HCT116 (cell line): ENCODE data around the gene IL19. TPM values are rescaled to one million over a fixed set of nuclear protein-coding genes. Genes with fewer than 3 reads are reported as not detected.

Source experiments
- ATAC-seq: fragments of 200-7000 bp; cut with Tn5 transposase; 2 replicates; pipeline ENCODE4 v1.9.1; 2020; ENCODE audit warnings: mild to moderate bottlenecking, moderate library complexity
- BruUV-seq: library from RNA; stranded (reverse); fragments of 400-500 nt; replicated peaks from 2 replicates; lab custom pipeline; 2021; lab: Mats Ljungman, UMichigan
- CTCF ChIA-PET: fragments of 300-600 bp; sonication (Branson Sonifier 250); formaldehyde crosslinking; loops from one replicate; lab custom pipeline; 2021; ENCODE audit warnings: antibody characterized with exemption; lab: Charles Lee
- POLR2A ChIA-PET: fragments of 300-600, 350-600 bp; sonication (Branson Sonifier 250); formaldehyde crosslinking; loops from one replicate; lab custom pipeline; 2021; ENCODE audit warnings: antibody characterized with exemption; lab: Charles Lee
- RAD21 ChIA-PET, 2 experiments: fragments of 300-600 bp; sonication (Branson Sonifier 250); formaldehyde crosslinking; loops; one replicate each; lab custom pipeline; 2023; ENCODE audit warnings: low total read pairs in 2 of 2; ENCODE audit not compliant: uncharacterized antibody in 2 of 2, unreplicated experiment in 2 of 2, low non-redundant PET in 1 of 2; lab: Charles Lee
- DNase-seq: peaks from one replicate; pipeline ENCODE4 v3.0.0-alpha.2; 2010; ENCODE audit warnings: low read depth, low spot score
- H2AFZ ChIP-seq: fragments of 200-600 bp; shearing (Covaris generic), sonication (generic); 2 replicates; pipeline ENCODE4 v1.6.1; 2017; ENCODE audit warnings: low read depth, mixed run types, mixed read lengths, antibody characterized with exemption, low read length; ENCODE audit not compliant: poor library complexity, severe bottlenecking
- H3K27ac ChIP-seq: 2 replicates; pipeline ENCODE4 v1.5.1; 2012; ENCODE audit warnings: low read depth, low read length
- H3K27me3 ChIP-seq: fragments of 200-600 bp; sonication (generic); 2 replicates; pipeline ENCODE4 v1.6.1; 2016; ENCODE audit warnings: mixed run types, low read length, mixed read lengths; ENCODE audit not compliant: insufficient read depth
- H3K36me3 ChIP-seq, 2 experiments: fragments of 200-500 bp in 1 of 2; fragments of 200-600 bp in 1 of 2; sonication (Bioruptor generic) in 1 of 2; sonication (generic) in 1 of 2; 2 replicates each; pipeline versions ENCODE4 v1.5.1 to v1.6.1; 2014 to 2016; ENCODE audit warnings: low read length in 2 of 2, inconsistent platforms in 1 of 2, mixed read lengths in 1 of 2, mixed run types in 1 of 2; ENCODE audit not compliant: insufficient read depth in 2 of 2, control insufficient read depth in 1 of 2
- H3K4me1 ChIP-seq, 2 experiments: fragments of 200-600 bp in 1 of 2; sonication (generic) in 1 of 2; 2 replicates each; pipeline versions ENCODE4 v1.5.1 to v1.6.1; 2012 to 2017; ENCODE audit warnings: low read length in 2 of 2, inconsistent platforms in 1 of 2, mild to moderate bottlenecking in 1 of 2, mixed read lengths in 1 of 2, mixed run types in 1 of 2, moderate library complexity in 1 of 2; ENCODE audit not compliant: insufficient read depth in 2 of 2, control insufficient read depth in 1 of 2
- H3K4me2 ChIP-seq: fragments of 200-600 bp; sonication (generic); 2 replicates; pipeline ENCODE4 v1.6.1; 2017; ENCODE audit warnings: mixed run types, low read length, mixed read lengths
- H3K4me3 ChIP-seq, 2 experiments: fragments of 200-600 bp in 1 of 2; sonication (generic) in 1 of 2; replicated peaks in 1 of 2; 2 replicates each; pipeline ENCODE4 v1.5.1; 2011 to 2016; ENCODE audit warnings: low read length in 2 of 2, control low read depth in 1 of 2, low read depth in 1 of 2, mild to moderate bottlenecking in 1 of 2, mixed read lengths in 1 of 2, mixed run types in 1 of 2
- H3K79me2 ChIP-seq: fragments of 200-600 bp; sonication (generic); 2 replicates; pipeline ENCODE4 v1.6.1; 2017; ENCODE audit warnings: mild to moderate bottlenecking, mixed run types, low read length, moderate library complexity, mixed read lengths; ENCODE audit not compliant: insufficient read depth
- H3K9ac ChIP-seq: fragments of 200-600 bp; sonication (generic); 2 replicates; pipeline ENCODE4 v1.6.1; 2016; ENCODE audit warnings: low read length, mixed read lengths
- H3K9me2 ChIP-seq: fragments of 200-600 bp; sonication (generic), shearing (Covaris generic); 2 replicates; pipeline ENCODE4 v1.6.1; 2017; ENCODE audit warnings: mixed run types, mild to moderate bottlenecking, moderate library complexity; ENCODE audit not compliant: insufficient read depth
- H3K9me3 ChIP-seq, 2 experiments: fragments of 200-500 bp in 1 of 2; fragments of 200-600 bp in 1 of 2; sonication (Bioruptor generic) in 1 of 2; sonication (generic) in 1 of 2; 2 replicates each; pipeline ENCODE4 v1.6.1; 2014 to 2017; ENCODE audit warnings: low read length in 2 of 2, mixed read lengths in 2 of 2, inconsistent platforms in 1 of 2, low read depth in 1 of 2, mild to moderate bottlenecking in 1 of 2, mixed run types in 1 of 2, moderate library complexity in 1 of 2; ENCODE audit not compliant: control insufficient read depth in 1 of 2, insufficient read depth in 1 of 2
- H4K20me1 ChIP-seq: fragments of 200-600 bp; sonication (generic), shearing (Covaris generic); 2 replicates; pipeline ENCODE4 v1.6.1; 2017; ENCODE audit warnings: mixed run types, mild to moderate bottlenecking, moderate library complexity; ENCODE audit not compliant: insufficient read depth
- CEBPB ChIP-seq: IDR thresholded peaks from 2 replicates; pipeline ENCODE4 v1.6.1; 2012; ENCODE audit warnings: low read depth
- RAD21 ChIP-seq: IDR thresholded peaks from 2 replicates; pipeline ENCODE4 v1.6.1; 2012; ENCODE audit warnings: low read depth, mild to moderate bottlenecking
- SIN3A ChIP-seq: IDR thresholded peaks from 2 replicates; pipeline ENCODE4 v1.6.1; 2012; ENCODE audit warnings: low read depth
- SP1 ChIP-seq: IDR thresholded peaks from 2 replicates; pipeline ENCODE4 v1.6.1; 2012; ENCODE audit warnings: low read depth
- TCF7L2 ChIP-seq: IDR thresholded peaks from 2 replicates; pipeline ENCODE4 v1.7.0; 2011; ENCODE audit warnings: borderline replicate concordance, inconsistent platforms; ENCODE audit not compliant: insufficient read depth, insufficient read length; ENCODE audit errors: extremely low read depth
- YY1 ChIP-seq: IDR thresholded peaks from 2 replicates; pipeline ENCODE4 v1.6.1; 2011; ENCODE audit warnings: low read length, low read depth, moderate library complexity, mild to moderate bottlenecking; ENCODE audit not compliant: insufficient replicate concordance; ENCODE audit errors: extremely low read depth
- ZFX ChIP-seq: fragments of 450-650 bp; IDR thresholded peaks from 2 replicates; pipeline ENCODE4 v1.6.1; 2017
- ZNF274 ChIP-seq: fragments of 200-500 bp; sonication (Bioruptor generic); IDR thresholded peaks from 2 replicates; pipeline ENCODE4 v1.6.1; 2014; ENCODE audit warnings: mild to moderate bottlenecking, low read depth, low read length, inconsistent platforms
- intact Hi-C: fragments of 100-400 bp; cut with micrococcal nuclease; formaldehyde crosslinking; loops from 2 replicates; pipeline ENCODE4 v1.10.0; 2022
- total RNA-seq: library from RNA; stranded (reverse); gene quantifications from one replicate; pipeline ENCODE4 v1.2.1, GENCODE V29; 2021; ENCODE audit not compliant: unreplicated experiment
- TF ChIP-seq, protein P1 (sequence below): IDR thresholded peaks from 2 replicates; pipeline ENCODE4 v1.6.1; 2012
- TF ChIP-seq, protein P2 (sequence below): IDR thresholded peaks from 2 replicates; pipeline ENCODE4 v1.6.1; 2012; ENCODE audit warnings: low read depth

The IL19 gene
- total RNA-seq, 1 experiment from 2014 or later = not detected

DNA sequence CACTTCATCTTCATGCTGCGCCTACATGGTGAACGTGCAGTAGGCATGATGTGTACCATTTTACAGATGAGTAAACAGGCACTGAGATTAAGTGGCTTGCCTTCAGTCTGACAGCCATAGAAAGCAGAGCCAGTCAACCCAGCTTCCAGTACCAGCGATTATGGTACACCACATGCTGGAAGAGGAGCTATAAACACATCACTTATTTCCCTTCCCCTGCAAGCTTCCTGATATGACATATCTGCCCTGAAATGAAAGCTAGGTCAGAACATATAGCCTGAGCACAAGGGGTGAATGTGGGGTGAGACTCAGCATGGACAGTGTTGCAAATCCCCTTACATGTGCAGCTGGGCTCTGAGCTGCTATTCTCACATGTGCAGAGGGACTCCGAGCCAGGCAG is 61.1 kb downstream of the IL19 start:
- H3K27me3 ChIP-seq = peaks cover 35% of the 10 kb centered on the region
- H3K9me2 ChIP-seq = no peaks in the 10 kb centered on the region
- intact Hi-C loops = no loop called here
- no peaks in the 10 kb centered on the region for H4K20me1 ChIP-seq
- no peak overlapping the region for H3K27ac ChIP-seq
- H3K36me3 ChIP-seq = no peaks in the 10 kb centered on the region
- H3K9ac ChIP-seq = no peak overlapping the region
- no peak overlapping the region for H3K4me2 ChIP-seq
- ChIA-PET CTCF (interaction anchor here (1.4 to 2.0 kb wide), 2 partner anchors 80 to 150 kb away, joined by 4 to 5 read pairs; no protein-coding TSS in a partner anchor), RAD21 (no interaction called here), POLR2A (no interaction called here)
- no peaks in the 10 kb centered on the region for H3K9me3 ChIP-seq
- H3K4me3 ChIP-seq = no peak overlapping the region
- no peak for TF ChIP-seq CEBPB
- TF ChIP-seq YY1 = no peak
- TF ChIP-seq, protein P1, sequence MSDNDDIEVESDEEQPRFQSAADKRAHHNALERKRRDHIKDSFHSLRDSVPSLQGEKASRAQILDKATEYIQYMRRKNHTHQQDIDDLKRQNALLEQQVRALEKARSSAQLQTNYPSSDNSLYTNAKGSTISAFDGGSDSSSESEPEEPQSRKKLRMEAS = no peak
- TF ChIP-seq ZFX = no peak
- TF ChIP-seq, protein P2, sequence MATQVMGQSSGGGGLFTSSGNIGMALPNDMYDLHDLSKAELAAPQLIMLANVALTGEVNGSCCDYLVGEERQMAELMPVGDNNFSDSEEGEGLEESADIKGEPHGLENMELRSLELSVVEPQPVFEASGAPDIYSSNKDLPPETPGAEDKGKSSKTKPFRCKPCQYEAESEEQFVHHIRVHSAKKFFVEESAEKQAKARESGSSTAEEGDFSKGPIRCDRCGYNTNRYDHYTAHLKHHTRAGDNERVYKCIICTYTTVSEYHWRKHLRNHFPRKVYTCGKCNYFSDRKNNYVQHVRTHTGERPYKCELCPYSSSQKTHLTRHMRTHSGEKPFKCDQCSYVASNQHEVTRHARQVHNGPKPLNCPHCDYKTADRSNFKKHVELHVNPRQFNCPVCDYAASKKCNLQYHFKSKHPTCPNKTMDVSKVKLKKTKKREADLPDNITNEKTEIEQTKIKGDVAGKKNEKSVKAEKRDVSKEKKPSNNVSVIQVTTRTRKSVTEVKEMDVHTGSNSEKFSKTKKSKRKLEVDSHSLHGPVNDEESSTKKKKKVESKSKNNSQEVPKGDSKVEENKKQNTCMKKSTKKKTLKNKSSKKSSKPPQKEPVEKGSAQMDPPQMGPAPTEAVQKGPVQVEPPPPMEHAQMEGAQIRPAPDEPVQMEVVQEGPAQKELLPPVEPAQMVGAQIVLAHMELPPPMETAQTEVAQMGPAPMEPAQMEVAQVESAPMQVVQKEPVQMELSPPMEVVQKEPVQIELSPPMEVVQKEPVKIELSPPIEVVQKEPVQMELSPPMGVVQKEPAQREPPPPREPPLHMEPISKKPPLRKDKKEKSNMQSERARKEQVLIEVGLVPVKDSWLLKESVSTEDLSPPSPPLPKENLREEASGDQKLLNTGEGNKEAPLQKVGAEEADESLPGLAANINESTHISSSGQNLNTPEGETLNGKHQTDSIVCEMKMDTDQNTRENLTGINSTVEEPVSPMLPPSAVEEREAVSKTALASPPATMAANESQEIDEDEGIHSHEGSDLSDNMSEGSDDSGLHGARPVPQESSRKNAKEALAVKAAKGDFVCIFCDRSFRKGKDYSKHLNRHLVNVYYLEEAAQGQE = no peak
- no peak for TF ChIP-seq SIN3A
- no peak for TF ChIP-seq ZNF274
- TF ChIP-seq TCF7L2 = no peak
- TF ChIP-seq SP1 = no peak
- TF ChIP-seq RAD21 = no peak
- no TSS peak for BruUV-seq
- no peaks in the 10 kb centered on the region; a peak in 1 of 4 replicates for H3K4me1 ChIP-seq
- ATAC-seq = no peak
- DNase-seq = no peak
- H3K79me2 ChIP-seq = no peaks in the 10 kb centered on the region
- no peak overlapping the region for H2AFZ ChIP-seq
